A549 treated with AZD9567 at 1 μM for 4 hours (cell line): ENCODE measurements around the gene MMP20. TPM values are rescaled to one million over a fixed set of nuclear protein-coding genes. Genes with fewer than 3 reads are reported as not detected.

Experiments used
- total RNA-seq: library from RNA; stranded (reverse); fragments of 200-300 nt; extraction: Qiagen RNA extraction; gene quantifications from 5 replicates; pipeline ENCODE4 v1.2.3, GENCODE V29; 2022; ENCODE audit not compliant: insufficient read depth

The MMP20 gene, protein sequence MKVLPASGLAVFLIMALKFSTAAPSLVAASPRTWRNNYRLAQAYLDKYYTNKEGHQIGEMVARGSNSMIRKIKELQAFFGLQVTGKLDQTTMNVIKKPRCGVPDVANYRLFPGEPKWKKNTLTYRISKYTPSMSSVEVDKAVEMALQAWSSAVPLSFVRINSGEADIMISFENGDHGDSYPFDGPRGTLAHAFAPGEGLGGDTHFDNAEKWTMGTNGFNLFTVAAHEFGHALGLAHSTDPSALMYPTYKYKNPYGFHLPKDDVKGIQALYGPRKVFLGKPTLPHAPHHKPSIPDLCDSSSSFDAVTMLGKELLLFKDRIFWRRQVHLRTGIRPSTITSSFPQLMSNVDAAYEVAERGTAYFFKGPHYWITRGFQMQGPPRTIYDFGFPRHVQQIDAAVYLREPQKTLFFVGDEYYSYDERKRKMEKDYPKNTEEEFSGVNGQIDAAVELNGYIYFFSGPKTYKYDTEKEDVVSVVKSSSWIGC
- not detected in 5 replicates for total RNA-seq

DNA sequence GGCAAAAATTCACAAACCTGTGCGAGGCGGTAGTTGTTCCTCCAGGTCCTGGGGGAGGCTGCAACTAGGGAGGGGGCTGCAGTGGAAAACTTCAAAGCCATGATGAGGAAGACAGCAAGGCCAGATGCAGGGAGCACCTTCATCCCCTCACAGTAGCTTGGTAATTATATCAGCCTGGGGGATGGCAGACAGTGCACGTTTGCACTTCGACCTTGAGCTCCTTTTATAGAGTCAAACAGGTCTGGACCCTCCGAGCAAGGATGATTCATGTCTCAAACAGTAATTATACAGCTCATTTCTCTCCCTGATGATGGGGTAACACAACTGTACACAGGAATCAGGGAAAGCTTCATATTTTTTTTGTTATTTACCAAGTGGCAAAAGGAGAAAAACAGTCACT is at the start of gene MMP20:
Gene MMP20 (minus strand): TSS at position 156 of the 400 bp plus-strand sequence. CDS start 13 bp downstream, at position 143.

DNA sequence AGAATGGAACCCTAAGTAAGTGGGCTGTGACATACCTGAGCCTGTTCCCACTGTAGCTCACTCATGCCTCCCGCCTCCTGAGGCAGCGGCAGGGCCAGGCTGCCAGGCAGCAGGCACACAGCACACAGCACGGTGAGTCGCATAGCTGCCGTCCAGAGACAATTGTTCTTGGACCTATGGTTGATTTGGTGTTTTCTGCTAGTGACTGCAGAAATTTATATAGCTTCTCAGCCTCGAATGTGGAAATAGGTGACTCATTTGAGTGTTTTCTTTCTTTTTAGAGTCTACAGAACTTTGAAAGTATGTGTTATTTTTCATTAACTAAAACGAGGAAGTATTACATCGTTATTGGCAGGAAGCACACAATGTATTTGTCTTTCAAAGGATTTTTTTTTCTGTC is 94.6 kb downstream of the MMP20 start, which contains the start of gene MMP7:
Gene MMP7 (minus strand): TSS at position 190 of the 400 bp plus-strand sequence. CDS start 47 bp downstream, at position 143.

Other genes starting within 250 kb of the MMP20 start
- 137 to 255 TPM (median 169 TPM) in 5 replicates for gene TMEM123, start 172.6 kb downstream of the MMP20 start, total RNA-seq
- 20.9 to 31.8 TPM (median 25.1 TPM) in 5 replicates for gene MMP7, start 94.6 kb downstream of the MMP20 start, total RNA-seq
- gene MMP27, start 80.4 kb upstream of the MMP20 start, total RNA-seq: not detected in 5 replicates
- gene MMP8, start 99.6 kb upstream of the MMP20 start, total RNA-seq: not detected in 5 replicates
- 0.52 to 2.9 TPM (median 0.68 TPM) in 5 replicates for gene MMP10, start 155.3 kb upstream of the MMP20 start, total RNA-seq
- 0.58 to 2.4 TPM (median 0.72 TPM) in 5 replicates for gene MMP1, start 172.8 kb upstream of the MMP20 start, total RNA-seq
- not detected in 5 replicates for gene MMP3, start 218.3 kb upstream of the MMP20 start, total RNA-seq
- 0.03 to 0.07 TPM (median 0.03 TPM) in 3 of 5 replicates, not detected in the others for gene MMP12, start 249.7 kb upstream of the MMP20 start, total RNA-seq